LNCaP clone FGC (cell line): Measurements from ENCODE around the gene EXOC4.

Experiments used
- DNase-seq: peaks from one replicate; pipeline ENCODE4 v3.0.0-alpha.2; 2011; ENCODE audit warnings: low read depth
- H3K4me3 ChIP-seq: 2 replicates; pipeline ENCODE4 v1.5.1; 2011; ENCODE audit warnings: mild to moderate bottlenecking, low read depth, low read length, control low read depth
- CTCF ChIP-seq: IDR thresholded peaks from 2 replicates; pipeline ENCODE4 v1.5.1; 2012; ENCODE audit warnings: mild to moderate bottlenecking; ENCODE audit not compliant: control insufficient read depth, insufficient read depth; ENCODE audit errors: extremely low read depth

Gene EXOC4

GRCh38 chr7:134059921-134060320 lies 807.0 kb downstream of the EXOC4 start:
- TF ChIP-seq CTCF, result no peak
- no peak overlapping the region for H3K4me3 ChIP-seq
- no peak for DNase-seq

DNA sequence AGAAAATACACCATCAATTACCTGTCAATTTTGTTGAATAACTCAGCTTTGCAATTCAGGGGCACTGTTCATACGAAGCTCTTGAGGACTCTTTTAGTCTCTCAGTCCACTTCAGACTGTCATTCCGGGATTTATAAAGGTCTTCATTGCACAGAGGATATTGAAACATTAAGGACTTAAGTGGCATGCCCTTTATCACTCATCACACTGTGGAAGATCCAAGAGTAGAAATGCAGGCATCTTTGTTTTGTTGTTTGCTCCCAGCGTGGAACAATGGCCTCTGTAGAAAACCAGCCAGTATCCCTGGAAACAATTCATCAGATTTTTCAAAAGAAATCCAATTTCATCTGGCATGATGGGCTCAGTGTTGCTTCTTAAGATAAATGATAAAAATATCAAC lies 808.0 kb downstream of the EXOC4 start:
- DNase-seq, result no peak
- H3K4me3 ChIP-seq, result no peak overlapping the region
- no peak for TF ChIP-seq CTCF

DNA sequence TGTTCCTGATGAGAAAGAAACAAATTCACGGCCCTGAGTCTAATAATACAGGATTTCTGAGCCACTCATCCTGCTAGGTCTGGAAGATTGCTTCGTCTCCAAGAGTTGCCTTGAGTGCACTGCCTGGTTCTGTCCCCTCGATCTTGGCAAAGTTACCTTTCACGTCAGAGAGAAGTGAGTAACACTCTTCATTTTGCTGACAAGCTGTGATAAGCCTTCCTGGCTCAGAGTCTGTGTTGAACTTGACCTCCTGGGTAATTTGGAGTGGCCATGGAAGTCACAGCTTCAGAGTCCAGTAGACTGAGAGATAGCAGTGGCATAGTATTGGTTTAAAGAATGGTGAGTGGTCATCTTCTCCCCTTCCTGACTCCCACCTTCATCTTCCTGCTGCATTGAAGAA lies 809.6 kb downstream of the EXOC4 start:
- DNase-seq, result no peak
- no peak for TF ChIP-seq CTCF
- H3K4me3 ChIP-seq, result no peak overlapping the region

GRCh38 chr7:134065415-134065814 lies 812.5 kb downstream of the EXOC4 start:
- DNase-seq, result no peak
- no peak for TF ChIP-seq CTCF
- no peak overlapping the region for H3K4me3 ChIP-seq

- DNase-seq, result no peak
- no peak overlapping the region for H3K4me3 ChIP-seq
- no peak for TF ChIP-seq CTCF
These were observed 814.3 kb downstream of the EXOC4 start for GRCh38 chr7:134067164-134067563.

DNA sequence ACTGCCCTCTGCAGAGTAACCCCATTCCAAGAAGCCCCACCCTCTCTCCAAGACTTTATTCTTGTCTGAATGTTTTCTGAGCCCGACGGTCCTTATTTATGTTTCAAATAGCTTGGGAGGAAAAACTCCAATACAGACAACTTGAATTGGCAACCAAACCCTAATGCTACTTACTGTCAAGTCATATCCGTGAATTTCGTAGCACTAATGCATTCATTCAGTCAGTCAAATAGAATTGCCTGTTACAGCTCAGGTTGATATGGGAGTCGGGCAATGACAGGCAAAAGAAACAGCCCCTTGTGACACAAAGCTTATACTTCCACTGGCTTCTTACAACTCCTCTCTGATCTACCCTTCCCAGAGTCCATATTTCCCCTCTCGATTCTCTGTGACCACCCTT lies 815.8 kb downstream of the EXOC4 start:
- no peak overlapping the region for H3K4me3 ChIP-seq
- no peak for DNase-seq
- no peak for TF ChIP-seq CTCF

- H3K4me3 ChIP-seq, result no peak overlapping the region
- no peak for TF ChIP-seq CTCF
- no peak for DNase-seq
These were observed 816.3 kb downstream of the EXOC4 start for GRCh38 chr7:134069187-134069586.
